T-helper 1 cell (primary cell): ENCODE results near the gene UBXN10.
A peak's percentile ranks its signal among the peaks of the same experiment; 100 is the strongest.

ENCODE experiments used
- DNase-seq, 5 donors: peaks; one replicate each; pipeline ENCODE4 v3.0.0-alpha.2; 2012 to 2020

The UBXN10 gene

GRCh38 chr1:20184481-20184900, 1.4 kb upstream of the UBXN10 start:
- DNase-seq = peak in 1 of 5 donors; percentile 15

DNA sequence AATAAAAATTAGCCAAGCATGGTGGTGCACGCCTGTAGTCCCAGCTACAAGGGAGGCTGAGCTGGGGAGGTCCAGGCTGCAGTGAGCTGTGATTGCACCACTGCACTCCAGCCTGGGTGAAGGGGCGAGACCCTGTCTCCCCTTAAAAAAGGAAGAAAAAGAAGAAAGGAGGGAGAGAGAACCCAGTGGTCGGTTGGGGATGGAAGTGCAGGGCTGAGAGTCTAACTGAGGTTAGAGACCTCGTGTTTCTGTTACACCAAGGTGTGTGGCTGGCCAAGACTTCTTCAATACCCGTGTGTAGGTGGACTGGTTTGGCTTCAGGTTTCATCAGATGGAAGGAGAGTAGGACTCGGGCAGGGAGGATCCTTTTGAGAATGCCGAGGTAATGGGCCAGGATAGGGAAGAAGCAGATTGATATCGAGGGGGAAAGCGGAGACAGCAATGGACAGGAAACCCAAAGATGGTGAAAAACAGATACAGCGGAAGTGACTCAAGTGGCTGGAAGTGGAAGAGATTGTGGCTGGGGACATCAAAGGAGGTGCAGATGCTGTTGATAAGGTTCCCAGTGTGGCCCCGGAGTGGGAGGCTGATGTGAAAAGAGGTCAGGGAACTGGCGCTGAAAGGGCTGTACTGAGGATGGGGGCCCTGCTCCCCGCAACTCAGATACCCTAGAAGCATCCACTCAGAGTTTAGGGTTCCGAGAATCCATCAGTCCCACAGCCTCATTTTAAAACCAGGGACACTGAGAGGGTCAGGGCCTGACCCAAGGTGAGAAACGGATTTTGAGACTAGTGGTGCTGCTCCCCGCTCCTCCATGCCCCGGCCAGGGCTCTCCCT, 681 bp upstream of the UBXN10 start:
- DNase-seq = peak; percentile 18 to 85 (median 47)

DNA sequence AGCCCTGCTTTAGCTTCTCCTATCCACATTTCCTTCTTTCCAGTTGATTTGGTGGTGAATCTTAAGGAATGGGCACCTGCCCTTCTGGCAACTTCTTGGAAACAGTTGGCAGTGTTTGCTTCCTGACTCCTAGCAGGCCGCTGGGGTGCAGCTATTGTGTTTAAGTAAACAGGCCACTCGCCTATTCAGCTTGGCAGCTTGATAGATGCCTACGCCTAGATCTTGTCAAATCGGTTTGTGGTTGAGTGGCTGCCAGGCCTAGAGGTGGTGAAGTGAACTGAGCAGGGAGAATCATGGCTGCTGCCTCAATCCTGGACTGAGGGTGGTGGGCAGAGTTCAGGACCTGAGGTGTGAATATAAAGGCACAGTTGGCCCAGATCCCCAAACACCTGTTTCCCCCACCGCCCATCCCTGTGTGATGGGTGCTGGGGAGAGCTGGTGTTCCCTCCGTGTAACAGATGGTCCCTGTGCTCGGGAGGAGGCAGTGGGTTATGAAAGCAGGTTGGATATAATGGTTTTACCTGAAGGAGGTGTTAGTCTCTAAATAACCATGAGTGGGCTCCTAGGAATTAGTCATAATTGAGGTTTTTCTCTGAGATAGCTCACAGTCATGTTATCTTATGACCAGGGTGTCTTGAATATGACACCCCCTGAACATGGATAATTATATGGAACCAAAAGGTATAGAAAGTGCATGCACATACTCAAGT, 1.4 kb downstream of the UBXN10 start:
- DNase-seq = peak in 1 of 5 donors; percentile 66

DNA sequence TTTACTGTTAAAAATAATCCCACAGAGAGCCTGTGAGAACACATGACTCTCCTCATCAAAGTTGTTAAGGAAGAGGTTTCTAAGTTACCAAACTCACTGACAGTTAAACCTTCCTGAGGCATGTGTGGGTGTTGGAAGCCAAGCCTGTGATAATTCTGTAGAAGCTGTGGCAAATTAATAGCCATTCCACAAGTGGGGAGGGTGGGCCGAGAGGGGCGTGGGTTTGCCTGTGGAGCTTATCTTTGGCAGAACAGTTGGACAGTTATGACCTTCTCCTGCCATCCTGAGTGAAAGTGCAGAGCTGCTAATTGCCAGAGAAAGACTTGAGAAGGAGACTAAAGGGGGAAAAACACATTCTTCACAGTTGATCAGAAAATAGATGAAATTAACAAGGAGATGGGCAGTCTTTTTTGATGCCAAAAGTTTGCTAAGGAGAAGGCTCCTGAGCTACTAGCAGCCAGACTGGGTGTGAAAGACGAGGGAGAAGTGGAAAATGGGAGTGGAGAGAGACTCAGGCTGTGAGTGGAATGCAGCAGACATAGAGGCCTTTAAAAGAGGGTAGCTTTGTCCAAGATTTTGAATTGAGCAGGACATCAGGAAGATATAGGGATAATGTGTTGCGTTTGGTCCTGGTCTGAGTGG, 2.0 kb downstream of the UBXN10 start:
- DNase-seq = no peak

GRCh38 chr1:20188455-20188817, 2.5 kb downstream of the UBXN10 start:
- DNase-seq = no peak

DNA sequence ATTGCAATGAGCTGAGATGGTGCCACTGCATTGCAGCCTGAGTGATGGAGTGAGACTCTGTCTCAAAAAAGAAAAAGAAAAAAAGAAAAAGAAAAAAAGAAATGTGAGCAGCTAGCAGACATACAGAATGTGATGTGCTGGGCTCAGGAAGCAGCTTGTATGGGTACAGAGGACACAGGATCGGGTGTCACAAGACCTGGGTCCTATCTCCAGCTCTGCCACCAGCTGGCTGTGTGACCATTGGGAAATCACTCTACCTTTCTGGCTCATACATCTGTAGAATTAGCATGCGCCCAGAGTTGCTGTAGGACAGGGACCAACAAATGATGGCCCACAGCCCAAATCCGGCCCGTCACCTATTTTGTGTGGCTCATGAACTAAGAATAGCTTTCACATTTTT, 3.8 kb downstream of the UBXN10 start:
- DNase-seq = no peak

DNA sequence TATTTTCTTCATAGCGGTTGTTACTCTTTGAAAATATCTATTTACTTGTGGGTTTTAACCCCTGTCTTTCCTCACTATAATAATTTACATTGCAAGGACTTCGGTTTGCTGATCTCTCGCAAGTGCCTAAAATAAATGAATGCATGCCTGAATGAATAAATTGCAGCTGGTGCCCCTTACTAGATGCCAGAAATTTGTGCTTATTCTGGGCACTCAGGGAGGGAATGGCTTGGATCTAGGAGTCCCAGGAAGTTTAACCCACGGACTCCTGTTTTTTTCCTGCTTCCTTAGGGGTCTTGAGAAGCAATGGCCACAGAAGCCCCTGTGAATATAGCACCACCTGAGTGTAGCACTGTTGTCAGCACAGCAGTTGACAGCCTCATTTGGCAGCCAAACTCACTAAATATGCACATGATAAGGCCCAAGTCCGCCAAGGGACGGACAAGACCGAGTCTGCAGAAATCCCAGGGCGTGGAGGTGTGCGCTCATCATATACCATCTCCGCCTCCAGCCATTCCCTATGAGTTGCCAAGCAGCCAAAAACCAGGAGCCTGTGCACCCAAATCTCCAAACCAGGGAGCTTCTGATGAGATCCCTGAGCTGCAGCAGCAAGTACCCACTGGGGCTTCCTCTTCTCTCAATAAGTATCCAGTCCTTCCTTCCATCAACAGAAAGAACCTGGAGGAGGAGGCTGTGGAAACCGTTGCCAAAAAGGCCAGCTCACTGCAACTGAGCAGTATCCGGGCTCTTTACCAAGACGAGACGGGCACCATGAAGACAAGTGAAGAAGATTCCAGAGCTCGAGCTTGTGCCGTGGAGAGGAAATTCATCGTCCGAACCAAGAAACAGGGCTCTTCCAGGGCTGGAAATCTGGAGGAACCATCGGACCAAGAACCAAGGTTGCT, 4.6 kb downstream of the UBXN10 start:
- no peak for DNase-seq

- no peak for DNase-seq
These were observed 5.5 kb downstream of the UBXN10 start for GRCh38 chr1:20191266-20191825.

DNA sequence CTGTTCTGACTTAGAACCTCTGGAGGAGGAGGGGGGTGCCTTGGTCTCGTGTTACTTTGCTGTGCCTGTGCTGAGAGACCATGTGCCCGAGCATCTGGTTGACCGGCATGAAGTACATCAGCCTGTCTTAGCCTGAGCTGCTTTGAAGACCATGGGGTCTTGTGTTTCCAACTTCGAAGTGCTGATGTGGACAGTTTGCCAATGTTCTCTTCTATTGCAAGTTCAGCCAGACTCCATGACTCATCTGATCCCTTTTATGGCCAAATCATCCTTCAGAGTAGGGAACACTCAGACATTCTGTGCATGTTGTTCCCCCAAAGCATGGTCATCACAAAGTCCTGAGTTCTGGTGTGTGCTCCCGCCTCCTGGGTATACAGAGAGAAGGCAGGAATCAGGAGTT, 6.5 kb downstream of the UBXN10 start:
- no peak for DNase-seq

GRCh38 chr1:20192871-20193411, 7.0 kb downstream of the UBXN10 start:
- no peak for DNase-seq

- DNase-seq = no peak
These were observed 8.3 kb downstream of the UBXN10 start for GRCh38 chr1:20194224-20194623.

DNA sequence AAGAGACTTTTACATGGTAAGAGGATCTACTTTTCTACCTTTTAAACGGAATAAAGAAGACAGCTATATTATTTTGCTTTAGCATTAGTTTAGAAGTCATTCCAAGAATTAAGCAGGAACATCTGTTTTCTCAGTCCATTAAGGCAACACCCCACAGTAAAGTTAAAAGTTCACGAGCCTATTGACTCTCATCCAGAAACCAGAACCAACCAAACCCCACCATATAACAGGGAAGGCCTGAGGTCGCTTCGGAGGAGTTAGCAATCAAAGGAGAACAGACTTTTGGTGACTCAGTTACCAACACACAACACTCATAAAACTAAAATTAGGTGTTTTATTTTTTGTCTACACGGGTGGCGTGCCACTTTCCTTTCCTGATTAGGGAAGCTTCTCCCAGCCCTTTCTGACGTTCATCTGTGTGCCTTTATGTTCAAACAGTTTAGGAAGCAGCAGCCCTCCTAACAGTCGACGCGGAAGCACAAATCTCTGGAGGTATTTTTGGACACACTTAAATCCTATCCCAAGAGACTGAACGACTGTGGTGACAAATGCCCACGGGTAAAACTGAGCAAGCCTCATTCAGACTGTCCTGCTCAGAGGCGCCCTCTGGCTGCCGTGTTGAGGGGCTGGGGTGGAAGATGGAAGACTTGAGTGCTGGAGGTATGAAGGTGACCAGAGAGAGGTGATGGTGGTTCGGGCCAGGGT, 9.0 kb downstream of the UBXN10 start:
- DNase-seq = peak; percentile 33 to 67 (median 53)

DNA sequence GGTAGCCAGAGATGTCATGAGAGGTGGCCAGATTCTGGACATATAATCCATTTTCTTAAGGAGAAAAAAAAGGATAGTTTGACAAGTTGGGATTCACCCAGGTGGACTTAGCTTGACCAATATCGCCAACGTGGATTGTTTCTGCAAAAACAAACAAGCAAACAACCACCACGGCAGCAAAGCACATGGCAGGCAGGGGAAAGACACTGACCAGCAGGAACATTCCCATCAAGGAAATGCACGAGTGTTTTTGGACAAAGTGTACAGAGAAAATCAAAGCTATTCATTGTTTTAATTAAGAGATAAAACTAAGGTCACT, 9.5 kb downstream of the UBXN10 start:
- no peak for DNase-seq

DNA sequence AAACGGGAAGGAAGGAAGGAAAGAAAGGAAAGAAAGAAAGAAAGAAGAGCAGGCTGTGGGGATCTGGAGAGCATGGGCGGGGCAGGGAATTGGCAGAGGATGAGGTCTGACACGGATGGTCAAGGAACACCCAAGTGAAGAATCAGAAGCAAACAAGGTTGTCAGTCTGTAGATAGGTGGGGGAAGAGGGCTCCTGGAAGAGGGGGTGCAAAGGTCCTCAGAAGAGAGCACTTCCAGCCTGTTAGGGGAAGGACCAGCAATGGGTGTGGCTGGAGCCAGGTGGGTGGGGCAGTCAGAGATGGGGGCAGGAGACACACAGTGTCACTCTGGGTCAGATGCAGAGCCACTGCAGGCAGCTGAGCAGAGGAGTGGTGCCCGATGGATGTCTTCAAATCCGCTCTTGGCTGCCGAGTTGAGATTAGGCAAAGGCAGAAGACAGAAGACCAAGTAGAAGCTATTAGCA, 11.5 kb downstream of the UBXN10 start:
- no peak for DNase-seq

GRCh38 chr1:20198296-20198695, 12.4 kb downstream of the UBXN10 start:
- DNase-seq = no peak

DNA sequence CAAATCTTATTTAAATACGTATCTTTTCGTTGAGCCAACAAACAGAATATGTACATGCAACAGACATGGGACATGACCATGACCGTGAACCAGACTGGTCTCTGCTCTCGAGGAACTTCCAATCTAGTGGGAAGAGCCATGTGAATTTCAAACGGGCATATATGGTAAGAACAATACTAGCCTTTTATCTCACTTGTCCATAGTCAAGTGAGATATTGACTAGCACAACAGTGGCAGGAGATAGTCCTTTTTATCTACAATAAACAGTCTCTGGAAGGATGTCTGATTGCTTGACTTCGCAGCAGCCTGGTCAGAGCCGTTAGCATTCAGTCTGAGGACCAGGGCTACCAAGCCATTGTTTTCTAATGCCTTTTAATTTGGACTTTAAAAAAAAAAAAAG, 13.0 kb downstream of the UBXN10 start:
- DNase-seq = no peak

- DNase-seq = no peak
These were observed 13.5 kb downstream of the UBXN10 start for GRCh38 chr1:20199403-20199802.

- DNase-seq = no peak
These were observed 13.9 kb downstream of the UBXN10 start for GRCh38 chr1:20199840-20200239.

DNA sequence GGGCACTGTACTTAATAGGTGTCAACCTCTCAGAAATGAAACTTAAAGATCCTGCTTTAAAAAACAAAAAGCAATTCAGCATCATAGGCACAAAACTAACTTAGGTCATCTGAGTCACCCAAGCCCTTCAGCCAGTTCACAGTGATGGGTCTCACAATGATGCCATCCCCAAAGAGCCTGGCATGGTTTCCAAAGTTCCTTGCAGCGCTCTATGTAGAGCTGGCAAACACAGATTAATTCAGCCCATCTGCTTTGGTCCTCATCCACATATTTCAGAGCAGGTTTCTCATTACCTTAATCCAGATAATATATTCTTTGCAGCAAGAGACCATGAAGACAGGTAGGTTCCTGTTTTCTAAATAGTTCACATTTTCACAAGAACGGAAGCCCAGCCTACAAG, 15.1 kb downstream of the UBXN10 start:
- DNase-seq = no peak

DNA sequence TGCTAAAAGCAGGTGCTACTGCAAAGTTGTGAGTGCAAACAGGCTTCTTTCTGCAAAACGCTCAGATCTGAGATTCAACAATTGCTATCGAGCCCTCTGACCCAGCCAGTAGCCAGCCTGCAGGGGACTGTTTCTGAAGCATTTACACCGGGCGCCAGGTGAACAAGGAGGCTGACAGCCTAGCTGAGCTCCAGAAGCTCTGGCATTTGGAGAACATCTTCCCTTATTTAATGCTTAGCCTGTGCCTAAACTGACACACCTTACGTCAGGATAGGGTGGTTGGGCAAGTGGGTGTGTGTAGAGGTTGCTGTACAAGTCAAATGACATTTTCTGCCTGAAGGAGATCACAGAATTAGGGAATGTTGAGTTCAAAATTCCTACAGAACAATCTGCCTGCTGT, 16.3 kb downstream of the UBXN10 start:
- no peak for DNase-seq

- DNase-seq = no peak
These were observed 21.6 kb downstream of the UBXN10 start for GRCh38 chr1:20207546-20207945.
